ENCODE measurements around the gene SETDB2.

GRCh38 chr13:49418206-49418605, 25.9 kb upstream of the SETDB2 start:
- TF ChIP-seq CTCF (IDR thresholded peaks at IDR 0.05) (no peak), POLR2AphosphoS5 (IDR thresholded peaks at IDR 0.05) (no peak)

Measured in prostate gland (tissue), 2 donors.